ENCODE data around the gene DPP10. TPM values are rescaled to one million over a fixed set of nuclear protein-coding genes. Genes with fewer than 3 reads are reported as not detected.
A peak's percentile ranks its signal among the peaks of the same experiment; 100 is the strongest.

Gene DPP10
- total and polyA plus RNA-seq, 2 of the 13 experiments (the other 11 are each of a cell fraction or from before 2014, with no cell fraction given) = 0.95 to 1.7 TPM

DNA sequence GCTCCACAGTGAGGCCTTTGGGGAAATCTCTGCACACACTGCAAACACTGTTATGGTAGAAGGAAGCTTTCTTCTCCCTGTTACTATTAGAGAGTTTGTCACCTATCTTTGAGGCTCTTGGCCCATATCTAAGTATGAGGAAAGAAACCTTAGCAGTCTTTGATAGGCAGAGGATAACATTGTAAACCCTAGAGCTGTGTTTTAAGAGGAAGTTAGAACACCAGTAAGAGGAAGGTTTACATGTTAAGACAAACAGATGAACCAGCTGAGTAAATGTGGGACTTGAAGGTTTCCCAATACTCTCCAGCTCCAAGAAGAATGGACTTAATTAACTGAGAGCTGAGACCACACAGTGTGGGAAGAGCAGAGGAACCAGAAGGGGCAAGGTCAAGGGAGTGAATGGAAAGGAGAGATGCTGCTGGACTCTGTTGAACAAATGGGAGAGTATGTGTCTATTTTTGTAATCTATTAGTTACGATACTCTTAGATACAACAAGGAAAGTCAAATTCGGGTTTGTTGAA is 257.0 kb downstream of the DPP10 start (continued):
- TF ChIP-seq ZNF235 (CRISPR knock-in tag; IDR thresholded peaks at IDR 0.05; ENCODE audit: borderline replicate concordance) (no peak), XBP1 (CRISPR knock-in tag; IDR thresholded peaks at IDR 0.05) (no peak), ZNF496 (CRISPR knock-in tag; IDR thresholded peaks at IDR 0.05; ENCODE audit: insufficient replicate concordance) (no peak), PAXIP1 (CRISPR knock-in tag; conservative IDR thresholded peaks at IDR 0.05) (no peak), HNRNPL (IDR thresholded peaks at IDR 0.05; ENCODE audit: low read depth, low read length) (no peak), EP300 (IDR thresholded peaks at IDR 0.05; ENCODE audit: low read depth in 2 of 2, low read length in 2 of 2) (no peak), EP300 (CRISPR knock-in tag; IDR thresholded peaks at IDR 0.05; ENCODE audit: borderline replicate concordance) (no peak), ZFP1 (CRISPR knock-in tag; IDR thresholded peaks at IDR 0.05) (no peak), NFE2L2 (IDR thresholded peaks at IDR 0.05; ENCODE audit: low read length) (no peak)

GRCh38 chr2:114700440-114700839 is 258.0 kb downstream of the DPP10 start:
- Histone ChIP-seq H3K4me2 (ENCODE audit: low read depth, low read length) (no peak overlapping the region), H3K9me3 (ENCODE audit: low read length) (no peaks in the 10 kb centered on the region), H3K4me3 (replicated peaks in 1 of 3; ENCODE audit: insufficient read depth in 1 of 3, low read depth in 2 of 3, low read length in 3 of 3) (no peak overlapping the region), H3K79me2 (ENCODE audit: insufficient read depth, low read length) (no peaks in the 10 kb centered on the region), H2AFZ (ENCODE audit: low read length) (no peak overlapping the region), H3K4me1 (ENCODE audit: insufficient read depth, low read length) (no peaks in the 10 kb centered on the region), H3K27ac (ENCODE audit: extremely low read length, insufficient read depth, low read length) (no peak overlapping the region), H3K36me3 (replicated peaks in 1 of 2; ENCODE audit: control insufficient read depth in 1 of 2, insufficient read depth in 2 of 2, low read length in 2 of 2) (no peaks in the 10 kb centered on the region), H3K9ac (ENCODE audit: insufficient read depth, low read depth, low read length) (no peak overlapping the region), H4K20me1 (ENCODE audit: insufficient read depth, low read length) (no peaks in the 10 kb centered on the region), H3K27me3 (ENCODE audit: control insufficient read depth in 1 of 2, insufficient read depth in 2 of 2, low read length in 2 of 2) (no peaks in the 10 kb centered on the region)
- ChIA-PET POLR2A (no interaction called here), CTCF (ENCODE audit: low intra/inter-chr PET ratio, low total read pairs) (no interaction called here)
- DNase-seq (ENCODE audit: low spot score) (no peak), FAIRE-seq (no peak), ATAC-seq (no peak)
- BruUV-seq (replicated peaks) = no TSS peak
- intact Hi-C loops (cut with micrococcal nuclease; ENCODE audit: unreplicated experiment) = no loop called here
- in situ Hi-C loops (cut with HindIII; ENCODE audit: extremely low pct_ligation_motif_present, low pct_unique_long_range_greater_than_20kb) = no loop called here
- 9% methylated on average over 5 of the region's 5 CpGs for WGBS (ENCODE audit: low lambda C conversion rate)
- TF ChIP-seq FIP1L1 (IDR thresholded peaks at IDR 0.05; ENCODE audit: borderline replicate concordance, insufficient read depth, low read depth, low read length) (no peak), NFKB2 (CRISPR knock-in tag; IDR thresholded peaks at IDR 0.05; ENCODE audit: borderline replicate concordance) (no peak), STAG1 (CRISPR knock-in tag; IDR thresholded peaks at IDR 0.05) (no peak), TEAD3 (CRISPR knock-in tag; optimal IDR thresholded peaks at IDR 0.05; ENCODE audit: borderline replicate concordance) (no peak), CREB1 (IDR thresholded peaks at IDR 0.05) (peak; percentile 77), CREB1 (CRISPR knock-in tag; IDR thresholded peaks at IDR 0.05) (no peak)

Data from HepG2 (cell line).